Pancreas (tissue), 10 donors: ENCODE results near the gene GRIN2C. TPM values are rescaled to one million over a fixed set of nuclear protein-coding genes. Genes with fewer than 3 reads are reported as not detected.

Experiments
- ATAC-seq, 4 donors: fragments of 200-7000 bp; cut with Tn5 transposase; one replicate each; pipeline versions ENCODE4 v1.8.0 to v1.9.1; 2020; ENCODE audit warnings: mild to moderate bottlenecking in 4 of 4, moderate library complexity in 4 of 4
- DNase-seq, 6 donors: peaks; one replicate each; pipeline ENCODE4 v3.0.0-alpha.2; 2020
- FAIRE-seq: peaks from 2 replicates; lab custom pipeline; 2012; peaks lifted over from hg19 to GRCh38; lab: Jason Lieb, UNC
- H3K27ac ChIP-seq, 4 donors: fragments of 200-600 bp; sonication (generic); 1 replicate in 3 of 4; 2 replicates in 1 of 4; pipeline versions ENCODE4 v1.5.0 to v1.8.0; 2020
- H3K27me3 ChIP-seq, 4 donors: fragments of 200-600 bp; one replicate each; pipeline ENCODE4 v1.8.0; 2021
- H3K36me3 ChIP-seq, 3 donors: fragments of 200-600 bp; sonication (generic) in 1 of 3; one replicate each; pipeline versions ENCODE4 v1.5.0 to v1.8.0; 2020 to 2021
- H3K4me1 ChIP-seq, 3 donors: fragments of 200-600 bp; one replicate each; pipeline ENCODE4 v1.8.0; 2021
- H3K4me3 ChIP-seq, 4 donors: fragments of 200-600 bp; sonication (generic) in 2 of 4; one replicate each; pipeline versions ENCODE4 v1.5.0 to v1.8.0; 2020 to 2021
- H3K9me3 ChIP-seq, 4 donors: fragments of 200-600 bp; one replicate each; pipeline ENCODE4 v1.8.0; 2021
- CTCF ChIP-seq, 4 donors: fragments of 200-600 bp; sonication (generic) in 3 of 4; IDR thresholded peaks; one replicate each; pipeline versions ENCODE4 v1.5.0 to v1.8.0; 2021; ENCODE audit warnings: antibody characterized with exemption in 4 of 4
- WGBS, 2 donors: extraction: QIAGEN DNeasy Blood & Tissue Kit; methylation state at CpG; one replicate each; pipeline ENCODE4 v1.1.7; 2013; 5-methylcytosine and 5-hydroxymethylcytosine counted together
- intact Hi-C, 3 donors: fragments of 100-400 bp; cut with DNase I; formaldehyde crosslinking; loops; one replicate each; pipeline versions ENCODE4 v1.11.1 to v1.14.2; 2022
- polyA plus RNA-seq, 2 donors: library from polyadenylated mRNA; stranded (reverse); fragments of 200-250 nt; gene quantifications; one replicate each; pipeline ENCODE4 v1.2.3, GENCODE V29; 2013
- total RNA-seq, 6 donors: library from RNA; stranded (reverse); fragmentation: NEBNext Ultra II Directional in 4 of 6; extraction: Animal tissue kit (Norgen Biotek cat#: 25700) in 4 of 6; gene quantifications; one replicate each; pipeline versions ENCODE4 v1.2.1 to v1.2.4, GENCODE V29; 2021 to 2023
- donor health status: healthy with polysubstance abuse.
- donor health status: DM: no; HTN: no; CAD: no; lungs with moderate emphysema.
- donor health status: DM: no; HTN: no; CAD: no.
- donor health status: control.
- donor health status: control.
- donor health status: Bipolar disorder and iron deficiency.
- donor health status: DM: yes; HTN: yes; CAD: no.
- donor health status: DM: no; HTN: no; CAD: no.
- donor health status: DM: no; HTN: no; CAD: no.
- donor health status: DM: yes; HTN: yes; CAD: no.

GRIN2C gene
- total and polyA plus RNA-seq, 8 donors, result 0.03 to 0.15 (median 0.09) TPM; not detected in 3

GRCh38 chr17:74819801-74820436 is 39.8 kb downstream of the GRIN2C start:
- H3K27me3 ChIP-seq, result no peaks in the 10 kb centered on the region
- no peak for TF ChIP-seq CTCF (IDR thresholded peaks at IDR 0.05)
- intact Hi-C loops, result no loop called here
- DNase-seq (no peak), FAIRE-seq (no peak), ATAC-seq (no peak)
- WGBS, 2 donors, result 90 to 93% methylated on average over 16 of the region's 16 CpGs
- no peaks in the 10 kb centered on the region for H3K36me3 ChIP-seq
- no peak overlapping the region for H3K4me3 ChIP-seq
- no peak overlapping the region for H3K27ac ChIP-seq
- H3K4me1 ChIP-seq, result no peaks in the 10 kb centered on the region
- no peaks in the 10 kb centered on the region for H3K9me3 ChIP-seq

- Histone ChIP-seq H3K4me1 (no peaks in the 10 kb centered on the region), H3K9me3 (no peaks in the 10 kb centered on the region), H3K27me3 (no peaks in the 10 kb centered on the region), H3K27ac (no peak overlapping the region), H3K4me3 (no peak overlapping the region), H3K36me3 (no peaks in the 10 kb centered on the region)
- FAIRE-seq, result no peak
- no peak for TF ChIP-seq CTCF (IDR thresholded peaks at IDR 0.05)
- 94% methylated on average over 16 of the region's 16 CpGs for WGBS, 2 donors
- no peak for ATAC-seq
- no peak for DNase-seq
- intact Hi-C loops, result no loop called here
Measured at GRCh38 chr17:74818291-74818938, 41.3 kb downstream of the GRIN2C start.

GRCh38 chr17:74816905-74817620 is 42.6 kb downstream of the GRIN2C start:
- Histone ChIP-seq H3K27me3 (no peaks in the 10 kb centered on the region), H3K9me3 (no peaks in the 10 kb centered on the region), H3K4me3 (no peak overlapping the region), H3K36me3 (no peaks in the 10 kb centered on the region), H3K4me1 (no peaks in the 10 kb centered on the region), H3K27ac (no peak overlapping the region)
- no peak for TF ChIP-seq CTCF (IDR thresholded peaks at IDR 0.05)
- WGBS, 2 donors, result 84 to 87% methylated on average over 17 to 18 of the region's 18 CpGs
- ATAC-seq (no peak), DNase-seq (no peak), FAIRE-seq (no peak)
- intact Hi-C loops, result no loop called here

GRCh38 chr17:74815550-74816370 is 43.9 kb downstream of the GRIN2C start:
- no peak for TF ChIP-seq CTCF (IDR thresholded peaks at IDR 0.05)
- Histone ChIP-seq H3K27me3 (no peaks in the 10 kb centered on the region), H3K4me3 (no peak overlapping the region), H3K4me1 (no peaks in the 10 kb centered on the region), H3K27ac (no peak overlapping the region), H3K36me3 (no peaks in the 10 kb centered on the region), H3K9me3 (no peaks in the 10 kb centered on the region)
- intact Hi-C loops, result no loop called here
- WGBS, 2 donors, result 87 to 88% methylated on average over 15 of the region's 15 CpGs
- DNase-seq, result no peak
- no peak for FAIRE-seq
- no peak for ATAC-seq
